Mammary epithelial cell (primary cell): Measurements from ENCODE around the gene GPR18.

Source experiments
- EZH2 ChIP-seq: IDR thresholded peaks from 2 replicates; pipeline ENCODE4 v1.6.1; 2012; ENCODE audit warnings: low read length, inconsistent platforms, borderline replicate concordance
- TF ChIP-seq, protein P1 (sequence below), 2 donors: IDR thresholded peaks in 1 of 2; conservative IDR thresholded peaks in 1 of 2; 2 replicates each; pipeline ENCODE4 v1.5.1; 2011 to 2012; ENCODE audit warnings: inconsistent platforms in 2 of 2, low read length in 2 of 2, mild to moderate bottlenecking in 2 of 2, control low read depth in 1 of 2, low read depth in 1 of 2; ENCODE audit not compliant: insufficient read depth in 1 of 2; ENCODE audit errors: extremely low read depth in 1 of 2

DNA sequence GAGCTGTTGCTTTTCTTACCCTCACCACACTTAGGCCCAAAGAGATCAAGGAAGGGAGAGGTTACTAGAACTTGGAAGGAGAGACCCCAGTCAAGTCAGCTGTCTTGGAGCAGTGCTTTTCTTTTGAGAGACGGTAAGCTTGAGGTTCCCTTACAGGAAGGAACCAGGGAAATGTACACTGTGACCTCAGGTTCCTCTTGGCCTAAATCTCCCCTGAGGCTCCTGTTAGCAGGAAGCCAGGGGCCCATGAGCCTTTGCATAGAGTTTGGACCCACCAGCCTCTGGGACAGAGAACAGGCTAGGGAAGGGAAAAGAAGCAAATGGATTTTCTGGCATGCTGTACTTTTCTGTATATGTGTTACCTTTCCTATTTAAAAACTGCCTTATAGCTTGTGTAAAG lies 5.9 kb upstream of the GPR18 start:
- TF ChIP-seq, protein P1, sequence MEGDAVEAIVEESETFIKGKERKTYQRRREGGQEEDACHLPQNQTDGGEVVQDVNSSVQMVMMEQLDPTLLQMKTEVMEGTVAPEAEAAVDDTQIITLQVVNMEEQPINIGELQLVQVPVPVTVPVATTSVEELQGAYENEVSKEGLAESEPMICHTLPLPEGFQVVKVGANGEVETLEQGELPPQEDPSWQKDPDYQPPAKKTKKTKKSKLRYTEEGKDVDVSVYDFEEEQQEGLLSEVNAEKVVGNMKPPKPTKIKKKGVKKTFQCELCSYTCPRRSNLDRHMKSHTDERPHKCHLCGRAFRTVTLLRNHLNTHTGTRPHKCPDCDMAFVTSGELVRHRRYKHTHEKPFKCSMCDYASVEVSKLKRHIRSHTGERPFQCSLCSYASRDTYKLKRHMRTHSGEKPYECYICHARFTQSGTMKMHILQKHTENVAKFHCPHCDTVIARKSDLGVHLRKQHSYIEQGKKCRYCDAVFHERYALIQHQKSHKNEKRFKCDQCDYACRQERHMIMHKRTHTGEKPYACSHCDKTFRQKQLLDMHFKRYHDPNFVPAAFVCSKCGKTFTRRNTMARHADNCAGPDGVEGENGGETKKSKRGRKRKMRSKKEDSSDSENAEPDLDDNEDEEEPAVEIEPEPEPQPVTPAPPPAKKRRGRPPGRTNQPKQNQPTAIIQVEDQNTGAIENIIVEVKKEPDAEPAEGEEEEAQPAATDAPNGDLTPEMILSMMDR (conservative IDR thresholded peaks at IDR 0.05 in 1 of 2, IDR thresholded peaks at IDR 0.05 in 1 of 2; ENCODE audit: extremely low read depth in 1 of 2, insufficient read depth in 1 of 2, low read depth in 1 of 2, low read length in 2 of 2) = no peak
- TF ChIP-seq EZH2 = no peak
